Endodermal cell (in vitro differentiated cells): ENCODE data around the gene SLC1A7. TPM values are rescaled to one million over a fixed set of nuclear protein-coding genes. Genes with fewer than 3 reads are reported as not detected.

Source experiments
- DNase-seq: peaks from one replicate; pipeline ENCODE4 v3.0.0-alpha.2; 2017
- H3K27ac ChIP-seq: 2 replicates; pipeline ENCODE4 v1.5.1; 2013; ENCODE audit warnings: mild to moderate bottlenecking, low read depth, low read length, moderate library complexity
- H3K27me3 ChIP-seq: 2 replicates; pipeline ENCODE4 v1.6.1; 2013; ENCODE audit warnings: mild to moderate bottlenecking, low read length, moderate library complexity; ENCODE audit not compliant: insufficient read depth, control insufficient read depth, poor library complexity, severe bottlenecking
- H3K36me3 ChIP-seq: 2 replicates; pipeline ENCODE4 v1.7.0; 2013; ENCODE audit warnings: mild to moderate bottlenecking, low read length, moderate library complexity; ENCODE audit not compliant: control insufficient read depth, insufficient read depth
- H3K4me1 ChIP-seq: one replicate; pipeline ENCODE4 v1.7.0; 2013; ENCODE audit warnings: low read length; ENCODE audit not compliant: control insufficient read depth, insufficient read depth
- H3K4me3 ChIP-seq: 2 replicates; pipeline ENCODE4 v1.5.1; 2013; ENCODE audit warnings: mild to moderate bottlenecking, low read length, moderate library complexity
- H3K9ac ChIP-seq: 2 replicates; pipeline ENCODE4 v1.6.1; 2013; ENCODE audit warnings: mild to moderate bottlenecking, low read length, moderate library complexity; ENCODE audit not compliant: poor library complexity, severe bottlenecking; ENCODE audit errors: extremely low read depth
- H3K9me3 ChIP-seq: 2 replicates; pipeline ENCODE4 v1.6.1; 2013; ENCODE audit warnings: mild to moderate bottlenecking, low read length, moderate library complexity; ENCODE audit not compliant: control insufficient read depth
- H3K27ac Mint-ChIP-seq: 2 replicates; pipeline ENCODE4 v1.8.0; 2020; ENCODE audit warnings: mixed read lengths
- H3K27me3 Mint-ChIP-seq: 2 replicates; pipeline ENCODE4 v1.8.0; 2021; ENCODE audit warnings: mild to moderate bottlenecking, mixed read lengths; ENCODE audit not compliant: insufficient read depth
- H3K36me3 Mint-ChIP-seq: 2 replicates; pipeline ENCODE4 v1.8.0; 2020; ENCODE audit warnings: low read depth, mixed read lengths
- H3K4me1 Mint-ChIP-seq: 2 replicates; pipeline ENCODE4 v1.8.0; 2020; ENCODE audit warnings: mixed read lengths
- H3K4me3 Mint-ChIP-seq: 2 replicates; pipeline ENCODE4 v1.8.0; 2020; ENCODE audit warnings: mild to moderate bottlenecking, moderate library complexity, mixed read lengths
- H3K9me3 Mint-ChIP-seq: 2 replicates; pipeline ENCODE4 v1.8.0; 2020; ENCODE audit warnings: mild to moderate bottlenecking, mixed read lengths
- CTCF ChIP-seq: fragments of 200-600 bp; sonication (generic); conservative IDR thresholded peaks from 2 replicates; pipeline ENCODE4 v1.5.0; 2021; ENCODE audit warnings: antibody characterized with exemption, mild to moderate bottlenecking
- WGBS, 2 experiments: methylation state at CpG; one replicate each; pipeline versions ENCODE4 v1.1.5 to v1.1.7; 2013; ENCODE audit warnings: missing lambda C conversion rate in 2 of 2, mixed read lengths in 1 of 2; ENCODE audit not compliant: insufficient coverage in 1 of 2, insufficient read length in 1 of 2; 5-methylcytosine and 5-hydroxymethylcytosine counted together
- total RNA-seq, 2 donors: library from RNA; stranded (reverse); fragmentation: NEBNext Ultra II Directional in 1 of 2; extraction: Animal tissue kit (Norgen Biotek cat#: 25700) in 1 of 2; gene quantifications; 2 replicates in 1 of 2; 3 replicates in 1 of 2; pipeline ENCODE4 v1.2.1, GENCODE V29; 2021

The SLC1A7 gene
- total RNA-seq, 2 donors from 2014 or later = 1.7 to 2.3 TPM

- Mint-ChIP-seq H3K27ac (no peak overlapping the region), H3K27me3 (peaks cover 92% of the 10 kb centered on the region), H3K4me3 (no peak overlapping the region), H3K9me3 (no peaks in the 10 kb centered on the region), H3K36me3 (no peaks in the 10 kb centered on the region), H3K4me1 (peaks cover 52% of the 10 kb centered on the region)
- Histone ChIP-seq H3K27ac (no peak overlapping the region), H3K4me1 (peaks cover 27% of the 10 kb centered on the region), H3K9ac (no peak overlapping the region), H3K36me3 (no peaks in the 10 kb centered on the region), H3K4me3 (no peak overlapping the region), H3K27me3 (peaks cover 84% of the 10 kb centered on the region), H3K9me3 (no peaks in the 10 kb centered on the region)
- 88% methylated on average over 9 of the region's 9 CpGs; no CpG with 5 or more reads in 1 of the 2 experiments for WGBS, 2 experiments
- no peak for TF ChIP-seq CTCF
- no peak for DNase-seq
These were observed 24.6 kb downstream of the SLC1A7 start for GRCh38 chr1:53117836-53118235.

GRCh38 chr1:53116933-53117600, 25.4 kb downstream of the SLC1A7 start:
- Histone ChIP-seq H3K27ac (no peak overlapping the region), H3K36me3 (no peaks in the 10 kb centered on the region), H3K9me3 (peaks cover 6% of the 10 kb centered on the region), H3K9ac (no peak overlapping the region), H3K4me3 (no peak overlapping the region), H3K4me1 (peaks cover 26% of the 10 kb centered on the region), H3K27me3 (peaks cover 84% of the 10 kb centered on the region)
- Mint-ChIP-seq H3K27ac (peak overlapping the region; percentile 11), H3K27me3 (peaks cover 93% of the 10 kb centered on the region), H3K9me3 (no peaks in the 10 kb centered on the region), H3K4me1 (peaks cover 52% of the 10 kb centered on the region), H3K4me3 (no peak overlapping the region), H3K36me3 (no peaks in the 10 kb centered on the region)
- no peak for TF ChIP-seq CTCF
- 88 to 94% methylated on average over 11 of the region's 11 CpGs for WGBS, 2 experiments
- no peak for DNase-seq

GRCh38 chr1:53116307-53116810, 26.1 kb downstream of the SLC1A7 start:
- H3K4me3 ChIP-seq = no peak overlapping the region
- peaks cover 22% of the 10 kb centered on the region for H3K4me1 ChIP-seq
- Mint-ChIP-seq H3K4me3 (no peak overlapping the region), H3K4me1 (peaks cover 51% of the 10 kb centered on the region), H3K27ac (peak overlapping the region; percentile 64), H3K27me3 (peaks cover 93% of the 10 kb centered on the region), H3K36me3 (no peaks in the 10 kb centered on the region), H3K9me3 (peaks cover 1% of the 10 kb centered on the region)
- peaks cover 85% of the 10 kb centered on the region for H3K27me3 ChIP-seq
- H3K36me3 ChIP-seq = no peaks in the 10 kb centered on the region
- no peak for TF ChIP-seq CTCF
- H3K27ac ChIP-seq = no peak overlapping the region
- 78 to 93% methylated on average over 2 to 8 of the region's 9 CpGs for WGBS, 2 experiments
- DNase-seq = no peak
- peaks cover 11% of the 10 kb centered on the region for H3K9me3 ChIP-seq
- no peak overlapping the region for H3K9ac ChIP-seq
